ENCODE results near the gene STON2.

Gene STON2

DNA sequence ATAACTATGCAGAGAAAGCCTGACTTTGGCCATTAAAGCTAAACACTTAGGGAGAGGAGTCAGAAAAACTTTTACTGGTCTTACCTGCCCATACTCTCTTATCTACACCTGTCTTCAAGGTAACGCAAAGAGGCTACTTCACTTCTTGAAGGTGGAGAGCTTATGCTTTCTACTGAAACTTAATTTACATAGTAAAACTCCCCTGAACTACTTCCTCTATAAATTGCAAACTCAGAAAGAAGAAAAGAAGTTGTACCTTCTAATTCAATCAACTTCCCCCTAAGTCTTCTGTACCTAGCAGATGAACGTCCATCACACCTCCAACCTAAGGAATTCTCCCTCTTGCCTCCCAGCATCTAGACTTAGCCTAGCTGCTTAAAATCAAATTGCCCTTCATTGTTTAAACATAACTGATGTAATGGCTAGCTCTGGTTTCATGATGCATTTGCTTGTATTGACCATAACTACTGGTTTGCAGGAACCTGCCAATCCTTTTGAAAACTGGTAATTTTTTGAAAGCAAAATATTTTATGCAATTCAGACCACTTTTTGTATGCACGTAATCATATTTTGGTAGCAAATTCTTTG, 87.7 kb downstream of the STON2 start:
- H3K4me3 ChIP-seq: no peak overlapping the region
- H3K27ac ChIP-seq: peak overlapping the region in 9 of 21 experiments; percentile 6 to 61 (median 38)

DNA sequence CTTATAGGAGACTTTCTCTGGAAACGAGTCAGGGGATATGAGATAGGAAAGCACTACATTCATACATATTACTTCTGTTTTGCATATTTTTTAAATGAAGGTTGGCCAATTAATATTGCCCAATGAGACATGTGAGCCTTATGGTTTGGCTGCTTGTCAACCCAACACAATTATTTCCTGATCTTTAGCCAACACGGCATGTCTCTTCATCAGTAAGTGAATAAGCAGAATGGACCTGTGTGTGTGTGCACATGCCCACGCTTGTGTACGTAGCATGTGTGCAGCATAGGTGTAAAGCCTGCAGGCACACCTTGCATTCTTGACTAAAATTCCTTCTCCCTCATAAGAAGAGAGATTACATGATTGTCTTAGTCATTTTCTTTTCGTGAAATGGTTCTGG, 88.3 kb downstream of the STON2 start:
- peak overlapping the region in 7 of 21 experiments; percentile 7 to 61 (median 38) for H3K27ac ChIP-seq
- no peak overlapping the region for H3K4me3 ChIP-seq

GRCh38 chr14:81311141-81311540, 89.0 kb downstream of the STON2 start:
- H3K27ac ChIP-seq: peak overlapping the region in 5 of 21 experiments; percentile 7 to 59 (median 18)
- no peak overlapping the region for H3K4me3 ChIP-seq

- H3K4me3 ChIP-seq: no peak overlapping the region
- no peak overlapping the region for H3K27ac ChIP-seq
Observed at GRCh38 chr14:81310606-81311005, 89.5 kb downstream of the STON2 start.

DNA sequence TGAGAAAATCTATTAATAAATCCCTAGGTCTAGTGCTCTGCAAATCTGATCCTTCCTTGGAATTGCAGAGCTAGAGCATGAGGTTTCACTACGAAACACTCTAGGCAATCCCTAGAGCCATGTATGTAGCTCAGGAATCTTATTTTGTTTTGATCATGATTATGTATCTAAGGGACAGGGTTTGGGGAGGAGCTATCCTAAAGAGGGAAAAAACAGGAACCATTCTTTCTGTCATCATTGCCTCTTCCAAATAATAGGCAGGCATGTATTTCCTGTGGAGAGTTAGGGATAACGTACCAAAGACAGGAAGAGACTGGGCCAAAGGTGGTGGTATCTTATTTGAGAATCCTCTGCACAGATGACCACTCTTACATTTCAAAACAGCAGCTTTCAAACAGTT, 90.6 kb downstream of the STON2 start:
- H3K4me3 ChIP-seq: no peak overlapping the region

DNA sequence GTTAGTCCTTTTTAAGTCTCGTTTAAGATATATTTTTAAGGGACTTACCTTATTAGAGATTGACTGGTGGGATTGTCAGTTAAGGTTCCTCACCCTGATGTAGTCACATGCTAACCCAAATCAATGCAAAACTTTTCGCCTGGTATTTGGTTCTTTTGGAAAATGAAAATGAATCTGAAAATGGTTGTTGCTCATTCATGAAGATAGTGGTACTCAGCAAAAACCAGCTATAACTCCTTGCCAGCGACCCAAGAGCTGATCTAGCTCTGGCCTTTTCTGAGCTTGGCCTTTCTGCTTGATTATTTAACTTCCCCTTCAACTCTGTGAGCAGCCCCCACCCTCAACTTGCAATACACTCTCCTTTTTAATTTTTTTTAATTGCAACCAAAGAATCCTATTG, 94.4 kb downstream of the STON2 start:
- H3K4me3 ChIP-seq: no peak overlapping the region
- H3K27ac ChIP-seq: no peak overlapping the region

More for the DNA sequence above, 90.6 kb downstream of the STON2 start:
- H3K27ac ChIP-seq: no peak overlapping the region

- Histone ChIP-seq H3K4me3 (no peak overlapping the region), H3K27ac (no peak overlapping the region)
Observed at GRCh38 chr14:81305065-81305464, 95.1 kb downstream of the STON2 start.

GRCh38 chr14:81303258-81303935, 96.7 kb downstream of the STON2 start:
- no peak overlapping the region for H3K4me3 ChIP-seq
- H3K27ac ChIP-seq: no peak overlapping the region

DNA sequence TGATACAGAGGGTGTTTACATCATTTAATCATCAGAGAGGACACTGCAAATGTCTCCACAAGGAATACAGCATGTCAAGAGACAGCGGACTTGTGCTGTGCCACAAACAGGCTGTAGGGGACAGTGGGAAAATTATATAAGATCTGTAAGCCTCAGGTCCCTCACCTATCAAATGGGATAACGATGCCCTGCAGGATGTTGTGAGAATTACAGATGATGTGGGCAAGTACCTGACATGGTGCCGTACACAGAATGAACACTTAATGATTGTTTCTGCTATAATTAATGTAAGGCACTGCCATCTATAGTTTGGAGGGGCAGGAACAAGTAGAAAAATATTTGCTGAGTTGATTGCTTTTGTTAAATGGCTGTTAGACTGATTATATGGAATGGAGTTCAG, 97.5 kb downstream of the STON2 start:
- no peak overlapping the region for H3K27ac ChIP-seq

DNA sequence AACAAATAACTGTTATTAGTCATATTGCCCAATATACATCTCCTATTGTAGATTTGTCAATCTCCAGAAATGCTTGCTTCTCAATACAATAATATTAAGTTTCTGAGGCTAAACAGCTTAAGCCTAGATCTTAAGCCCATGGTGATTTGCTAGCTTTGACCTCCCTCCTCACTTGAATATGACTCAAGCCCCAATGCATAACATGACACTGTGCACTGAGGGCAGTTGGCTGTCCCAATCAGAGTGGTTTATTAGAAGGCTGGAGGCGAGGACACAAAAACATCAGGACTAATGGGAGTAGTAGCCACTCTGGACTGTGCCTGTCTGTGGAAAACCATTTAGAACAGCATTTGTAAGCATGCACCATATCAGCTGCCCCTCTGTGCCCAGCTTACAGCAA, 98.3 kb downstream of the STON2 start:
- no peak overlapping the region for H3K27ac ChIP-seq
- no peak overlapping the region for H3K4me3 ChIP-seq

More for the DNA sequence above, 97.5 kb downstream of the STON2 start:
- H3K4me3 ChIP-seq: no peak overlapping the region

GRCh38 chr14:81301371-81301770, 98.8 kb downstream of the STON2 start:
- H3K27ac ChIP-seq: no peak overlapping the region

GRCh38 chr14:81298911-81299310, 101.2 kb downstream of the STON2 start:
- no peak overlapping the region for H3K4me3 ChIP-seq
- no peak overlapping the region for H3K27ac ChIP-seq

More at GRCh38 chr14:81301371-81301770, 98.8 kb downstream of the STON2 start:
- H3K4me3 ChIP-seq: no peak overlapping the region

- H3K4me3 ChIP-seq: no peak overlapping the region
- H3K27ac ChIP-seq: no peak overlapping the region
Observed at GRCh38 chr14:81298122-81298521, 102.0 kb downstream of the STON2 start.

- Histone ChIP-seq H3K4me3 (no peak overlapping the region), H3K27ac (no peak overlapping the region)
Observed at GRCh38 chr14:81295958-81296923, 103.9 kb downstream of the STON2 start.

GRCh38 chr14:81289516-81289915, 110.6 kb downstream of the STON2 start:
- Histone ChIP-seq H3K4me3 (no peak overlapping the region), H3K27ac (no peak overlapping the region)

GRCh38 chr14:81286574-81287370, 113.4 kb downstream of the STON2 start:
- H3K27ac ChIP-seq: no peak overlapping the region
- no peak overlapping the region for H3K4me3 ChIP-seq

- Histone ChIP-seq H3K27ac (no peak overlapping the region), H3K4me3 (no peak overlapping the region)
Observed at GRCh38 chr14:81285245-81285644, 114.9 kb downstream of the STON2 start.

DNA sequence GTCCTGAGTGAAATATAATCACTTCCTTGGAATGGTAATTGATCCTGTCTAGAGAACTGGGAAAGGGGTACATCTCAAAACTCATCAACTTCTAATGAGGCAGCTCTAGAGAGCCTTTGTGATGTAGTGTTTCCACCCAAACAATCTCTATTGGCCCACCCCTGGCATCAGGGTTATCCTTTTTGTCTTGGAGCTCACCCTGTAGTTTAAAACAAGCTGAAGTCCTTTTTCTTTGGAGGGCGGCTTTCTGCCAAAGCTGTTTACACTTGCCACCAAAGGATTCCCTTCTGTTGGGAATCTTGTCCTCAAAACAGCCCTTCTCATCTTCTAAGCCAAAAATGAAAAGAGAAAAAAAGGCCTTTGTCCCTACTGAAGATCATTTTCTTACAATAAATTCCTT, 118.8 kb downstream of the STON2 start:
- Histone ChIP-seq H3K4me3 (no peak overlapping the region), H3K27ac (no peak overlapping the region)

GRCh38 chr14:81280136-81280791, 119.9 kb downstream of the STON2 start:
- H3K4me3 ChIP-seq: no peak overlapping the region
- H3K27ac ChIP-seq: no peak overlapping the region
